H9 (cell line): ENCODE measurements around the gene SPEF2. TPM values are rescaled to one million over a fixed set of nuclear protein-coding genes. Genes with fewer than 3 reads are reported as not detected.

Experiments
- DNase-seq: peaks from one replicate; pipeline ENCODE4 v3.0.0-alpha.2; 2017
- H2AFZ ChIP-seq: one replicate; pipeline ENCODE4 v1.6.1; 2013; ENCODE audit warnings: mild to moderate bottlenecking, low read length, control low read depth, moderate library complexity
- H2AK5ac ChIP-seq: 2 replicates; pipeline ENCODE4 v1.6.1; 2013; ENCODE audit warnings: low read length, control low read depth, mixed read lengths; ENCODE audit not compliant: insufficient read length
- H2BK120ac ChIP-seq: one replicate; pipeline ENCODE4 v1.6.1; 2013; ENCODE audit warnings: low read depth, mild to moderate bottlenecking, low read length, control low read depth, inconsistent platforms; ENCODE audit not compliant: poor library complexity, severe bottlenecking
- H2BK12ac ChIP-seq: 2 replicates; pipeline ENCODE4 v1.6.1; 2013; ENCODE audit warnings: low read length, control low read depth, mixed read lengths, low read depth; ENCODE audit not compliant: insufficient read length
- H2BK15ac ChIP-seq: 2 replicates; pipeline ENCODE4 v1.6.1; 2013; ENCODE audit warnings: low read depth, low read length, control low read depth
- H2BK20ac ChIP-seq: one replicate; pipeline ENCODE4 v1.6.1; 2013; ENCODE audit warnings: low read depth, mild to moderate bottlenecking, low read length, control low read depth, inconsistent platforms; ENCODE audit not compliant: poor library complexity, severe bottlenecking
- H2BK5ac ChIP-seq: 2 replicates; pipeline ENCODE4 v1.6.1; 2013; ENCODE audit warnings: low read length, control low read depth, mixed read lengths; ENCODE audit not compliant: insufficient read length
- H3K14ac ChIP-seq: 2 replicates; pipeline ENCODE4 v1.6.1; 2013; ENCODE audit warnings: low read length, control low read depth; ENCODE audit not compliant: insufficient read depth
- H3K18ac ChIP-seq: 2 replicates; pipeline ENCODE4 v1.6.1; 2013; ENCODE audit warnings: low read depth, mild to moderate bottlenecking, mixed read lengths, low read length, control low read depth; ENCODE audit not compliant: insufficient read length
- H3K23ac ChIP-seq: 2 replicates; pipeline ENCODE4 v1.6.1; 2013; ENCODE audit warnings: low read length, control low read depth, mixed read lengths, low read depth; ENCODE audit not compliant: insufficient read length
- H3K23me2 ChIP-seq: 2 replicates; pipeline ENCODE4 v1.6.1; 2013; ENCODE audit warnings: low read depth, mild to moderate bottlenecking, mixed read lengths, low read length, control low read depth; ENCODE audit not compliant: insufficient read length, poor library complexity, severe bottlenecking
- H3K27ac ChIP-seq: 2 replicates; pipeline ENCODE4 v1.5.1; 2013; ENCODE audit warnings: low read length, control low read depth, mixed read lengths, low read depth; ENCODE audit not compliant: insufficient read length
- H3K27me3 ChIP-seq: 2 replicates; pipeline ENCODE4 v1.6.1; 2013; ENCODE audit warnings: low read length, control low read depth, inconsistent platforms; ENCODE audit not compliant: insufficient read depth
- H3K4ac ChIP-seq: 2 replicates; pipeline ENCODE4 v1.6.1; 2013; ENCODE audit warnings: low read depth, mild to moderate bottlenecking, control low read depth, inconsistent platforms, low read length, moderate library complexity
- H3K4me1 ChIP-seq: 2 replicates; pipeline ENCODE4 v1.6.1; 2013; ENCODE audit warnings: low read length, control low read depth, inconsistent platforms; ENCODE audit not compliant: insufficient read depth
- H3K4me2 ChIP-seq: 2 replicates; pipeline ENCODE4 v1.6.1; 2013; ENCODE audit warnings: low read length, control low read depth, mixed read lengths; ENCODE audit not compliant: insufficient read length, insufficient read depth
- H3K56ac ChIP-seq: 2 replicates; pipeline ENCODE4 v1.6.1; 2013; ENCODE audit warnings: low read depth, mild to moderate bottlenecking, mixed read lengths, low read length, control low read depth; ENCODE audit not compliant: insufficient read length
- H3K79me1 ChIP-seq: 2 replicates; pipeline ENCODE4 v1.6.1; 2013; ENCODE audit warnings: low read depth, mild to moderate bottlenecking, moderate library complexity, low read length, control low read depth, inconsistent platforms; ENCODE audit not compliant: insufficient read depth, poor library complexity, severe bottlenecking
- H3K79me2 ChIP-seq: 2 replicates; pipeline ENCODE4 v1.6.1; 2013; ENCODE audit warnings: low read length, control low read depth, inconsistent platforms; ENCODE audit not compliant: insufficient read depth
- H3K9ac ChIP-seq: 2 replicates; pipeline ENCODE4 v1.6.1; 2013; ENCODE audit warnings: low read length, control low read depth, mixed read lengths; ENCODE audit not compliant: insufficient read length; ENCODE audit errors: extremely low read depth
- H3K9me3 ChIP-seq: one replicate; pipeline ENCODE4 v1.6.1; 2013; ENCODE audit warnings: low read depth, low read length, inconsistent platforms; ENCODE audit not compliant: control insufficient read depth
- H3T11ph ChIP-seq: one replicate; pipeline ENCODE4 v1.6.1; 2013; ENCODE audit warnings: mild to moderate bottlenecking, low read length, control low read depth, inconsistent platforms
- H4K20me1 ChIP-seq: one replicate; pipeline ENCODE4 v1.6.1; 2013; ENCODE audit not compliant: control insufficient read depth, insufficient read length, insufficient read depth
- H4K5ac ChIP-seq: 2 replicates; pipeline ENCODE4 v1.6.1; 2013; ENCODE audit warnings: low read depth, mild to moderate bottlenecking, mixed read lengths, low read length, control low read depth; ENCODE audit not compliant: insufficient read length
- H4K8ac ChIP-seq: replicated peaks from 2 replicates; pipeline ENCODE4 v1.6.1; 2013; ENCODE audit warnings: low read length, control low read depth, mixed read lengths, low read depth; ENCODE audit not compliant: insufficient read length
- H4K91ac ChIP-seq: 2 replicates; pipeline ENCODE4 v1.6.1; 2013; ENCODE audit warnings: low read depth, mild to moderate bottlenecking, moderate library complexity, mixed read lengths, low read length, control low read depth; ENCODE audit not compliant: insufficient read length
- H3K27ac Mint-ChIP-seq, 3 experiments: 2 replicates in 2 of 3; 3 replicates in 1 of 3; pipeline ENCODE4 v1.8.0; 2020 to 2021; ENCODE audit warnings: mixed read lengths in 3 of 3, mild to moderate bottlenecking in 1 of 3, moderate library complexity in 1 of 3
- H3K27me3 Mint-ChIP-seq: 2 replicates; pipeline ENCODE4 v1.8.0; 2021; ENCODE audit warnings: low read depth, mild to moderate bottlenecking, moderate library complexity, mixed read lengths
- H3K36me3 Mint-ChIP-seq, 3 experiments: 2 replicates in 2 of 3; 3 replicates in 1 of 3; pipeline ENCODE4 v1.8.0; 2020 to 2021; ENCODE audit warnings: low read depth in 3 of 3, mixed read lengths in 3 of 3; ENCODE audit not compliant: insufficient read depth in 1 of 3
- H3K4me1 Mint-ChIP-seq, 2 experiments: 2 replicates each; pipeline ENCODE4 v1.8.0; 2020; ENCODE audit warnings: mixed read lengths in 2 of 2
- H3K4me3 Mint-ChIP-seq, 2 experiments: 2 replicates in 1 of 2; 3 replicates in 1 of 2; pipeline ENCODE4 v1.8.0; 2020 to 2021; ENCODE audit warnings: mild to moderate bottlenecking in 2 of 2, mixed read lengths in 2 of 2, moderate library complexity in 1 of 2
- H3K9me3 Mint-ChIP-seq, 2 experiments: 2 replicates in 1 of 2; 3 replicates in 1 of 2; pipeline ENCODE4 v1.8.0; 2020; ENCODE audit warnings: mild to moderate bottlenecking in 2 of 2, mixed read lengths in 2 of 2, moderate library complexity in 1 of 2
- CTCF ChIP-seq: fragments of 200-600 bp; sonication (generic); conservative IDR thresholded peaks from 3 replicates; pipeline ENCODE4 v1.8.0; 2021; ENCODE audit warnings: antibody characterized with exemption, mild to moderate bottlenecking
- WGBS: extraction: QIAGEN DNeasy Blood & Tissue Kit; methylation state at CpG from one replicate; pipeline ENCODE4 v1.1.7; 2013; ENCODE audit warnings: missing lambda C conversion rate, low lambda C conversion rate, mixed read lengths; ENCODE audit not compliant: insufficient read length; ENCODE audit errors: extremely low coverage; 5-methylcytosine and 5-hydroxymethylcytosine counted together
- total RNA-seq: library from RNA; stranded (reverse); gene quantifications from 2 replicates; pipeline ENCODE4 v1.2.1, GENCODE V29; 2021

The SPEF2 gene
- total RNA-seq, 1 experiment from 2014 or later, result 1.0 TPM

GRCh38 chr5:35626553-35626952 is 8.9 kb downstream of the SPEF2 start:
- Histone ChIP-seq H4K91ac (no peak overlapping the region), H3K4ac (no peak overlapping the region), H3K4me1 (no peaks in the 10 kb centered on the region), H3K9me3 (no peaks in the 10 kb centered on the region), H4K8ac (no peak overlapping the region), H2BK15ac (no peak overlapping the region), H3K27ac (no peak overlapping the region), H2BK120ac (no peak overlapping the region), H3K79me2 (no peaks in the 10 kb centered on the region), H2BK20ac (no peak overlapping the region), H2BK5ac (no peak overlapping the region), H3K23me2 (no peaks in the 10 kb centered on the region), H2BK12ac (no peak overlapping the region), H2AK5ac (no peak overlapping the region), H4K5ac (no peak overlapping the region), H3K79me1 (no peaks in the 10 kb centered on the region), H3K4me2 (no peak overlapping the region), H3K27me3 (no peaks in the 10 kb centered on the region), H3K9ac (no peak overlapping the region), H3K23ac (no peak overlapping the region), H2AFZ (no peak overlapping the region), H3T11ph (no peak overlapping the region), H3K18ac (no peak overlapping the region), H3K56ac (no peak overlapping the region), H4K20me1 (no peaks in the 10 kb centered on the region), H3K14ac (no peak overlapping the region)
- Mint-ChIP-seq H3K27ac (no peak overlapping the region), H3K4me3 (no peak overlapping the region), H3K27me3 (peaks cover 12% of the 10 kb centered on the region), H3K36me3 (no peaks in the 10 kb centered on the region), H3K9me3 (peaks cover 5 to 8% of the 10 kb centered on the region in 2 experiments; a peak in 3 of 5 replicates), H3K4me1 (0 out of 4 replicates have a peak, but pooled peaks cover 0 to 2% of the 10 kb centered on the region in 2 experiments)
- no peak for DNase-seq
- WGBS, result no CpG with 5 or more reads among the region's 1 CpG
- TF ChIP-seq CTCF, result no peak
